Ovary (tissue), 3 donors: ENCODE data around the gene FOXO6.

Experiments
- POLR2A ChIP-seq: fragments of 450-650 bp; IDR thresholded peaks from one replicate; pipeline ENCODE4 v1.6.1; 2017; ENCODE audit warnings: antibody characterized with exemption, mild to moderate bottlenecking, moderate library complexity
- TF ChIP-seq, protein P1 (sequence below), 3 donors: fragments of 450-650 bp in 2 of 3; fragments of 200-600 bp in 1 of 3; IDR thresholded peaks; one replicate each; pipeline versions ENCODE4 v1.5.1 to v1.8.0; 2016 to 2022; ENCODE audit warnings: antibody characterized with exemption in 3 of 3, mild to moderate bottlenecking in 1 of 3
- donor health status: DM: no; HTN: no; CAD: no.

DNA sequence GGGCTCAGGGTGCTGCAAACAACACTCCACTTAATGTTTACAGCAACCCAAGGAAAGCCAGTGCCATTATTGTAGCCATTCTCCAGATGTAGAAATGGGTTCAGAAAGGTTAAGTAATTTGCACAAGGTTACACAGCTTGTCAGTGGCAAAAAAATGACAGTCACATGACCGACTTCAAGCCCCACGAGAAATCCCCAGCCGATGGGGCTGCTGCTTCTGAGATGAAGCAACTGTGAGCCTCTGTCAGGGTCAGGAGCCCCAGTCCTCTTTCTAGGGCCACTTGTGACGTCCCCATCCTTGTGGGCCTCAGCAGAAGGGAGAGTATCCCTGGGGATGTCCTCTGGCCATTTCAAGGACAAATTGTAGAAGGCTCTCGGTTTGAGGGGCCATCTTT, 68.4 kb downstream of the FOXO6 start:
- TF ChIP-seq, protein P1, sequence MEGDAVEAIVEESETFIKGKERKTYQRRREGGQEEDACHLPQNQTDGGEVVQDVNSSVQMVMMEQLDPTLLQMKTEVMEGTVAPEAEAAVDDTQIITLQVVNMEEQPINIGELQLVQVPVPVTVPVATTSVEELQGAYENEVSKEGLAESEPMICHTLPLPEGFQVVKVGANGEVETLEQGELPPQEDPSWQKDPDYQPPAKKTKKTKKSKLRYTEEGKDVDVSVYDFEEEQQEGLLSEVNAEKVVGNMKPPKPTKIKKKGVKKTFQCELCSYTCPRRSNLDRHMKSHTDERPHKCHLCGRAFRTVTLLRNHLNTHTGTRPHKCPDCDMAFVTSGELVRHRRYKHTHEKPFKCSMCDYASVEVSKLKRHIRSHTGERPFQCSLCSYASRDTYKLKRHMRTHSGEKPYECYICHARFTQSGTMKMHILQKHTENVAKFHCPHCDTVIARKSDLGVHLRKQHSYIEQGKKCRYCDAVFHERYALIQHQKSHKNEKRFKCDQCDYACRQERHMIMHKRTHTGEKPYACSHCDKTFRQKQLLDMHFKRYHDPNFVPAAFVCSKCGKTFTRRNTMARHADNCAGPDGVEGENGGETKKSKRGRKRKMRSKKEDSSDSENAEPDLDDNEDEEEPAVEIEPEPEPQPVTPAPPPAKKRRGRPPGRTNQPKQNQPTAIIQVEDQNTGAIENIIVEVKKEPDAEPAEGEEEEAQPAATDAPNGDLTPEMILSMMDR (IDR thresholded peaks at IDR 0.05), result no peak
- TF ChIP-seq POLR2A, result no peak
